HG02798 (cell line): ENCODE results near the gene NHERF1.

Experiments used
- ATAC-seq: cut with Tn5 transposase; IDR thresholded peaks from one replicate; pipeline ENCODE4 v1.9.1; 2021; ENCODE audit warnings: mild to moderate bottlenecking; ENCODE audit not compliant: unreplicated experiment, poor library complexity

NHERF1 gene

GRCh38 chr17:74803971-74804370, 55.5 kb downstream of the NHERF1 start:
- ATAC-seq, result no peak

DNA sequence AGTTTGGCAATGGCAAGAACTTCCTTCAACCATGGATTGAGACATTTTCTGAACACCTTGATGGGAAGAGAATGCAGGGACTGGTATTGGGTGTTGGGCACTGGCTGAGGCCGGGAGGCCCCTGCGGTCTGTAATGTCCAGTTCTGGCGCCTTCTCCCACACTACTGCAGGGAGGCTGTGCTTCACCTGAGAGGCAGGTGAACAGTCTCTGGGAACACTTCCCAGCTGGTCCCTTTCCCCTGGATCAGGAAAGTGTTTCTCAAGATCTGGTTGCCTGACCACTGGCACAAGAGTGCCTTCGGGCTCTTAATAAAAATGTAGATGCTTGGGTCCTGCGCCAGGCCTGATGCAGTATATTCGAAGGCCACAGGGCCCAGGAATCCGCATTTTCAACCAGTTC, 56.3 kb downstream of the NHERF1 start:
- ATAC-seq, result no peak

DNA sequence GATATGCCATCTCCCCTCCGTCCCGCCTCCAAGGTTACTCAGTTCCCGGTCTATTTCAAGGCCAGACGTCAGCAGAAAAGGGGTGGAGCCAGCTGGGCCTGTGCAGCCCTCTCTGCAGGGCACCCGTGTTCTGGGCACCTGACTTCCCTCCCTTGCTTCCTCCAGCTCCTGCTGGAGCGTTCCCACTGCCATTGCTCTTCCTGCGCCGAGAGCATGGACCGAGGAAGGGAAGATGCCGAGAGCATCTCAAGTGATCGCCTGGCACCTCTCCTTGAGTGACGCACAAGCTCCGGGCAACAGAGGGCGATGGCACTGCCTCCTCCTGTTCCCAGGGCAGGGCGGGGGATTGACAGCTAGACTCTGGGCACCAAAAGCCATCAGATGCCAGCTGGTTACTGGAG, 57.2 kb downstream of the NHERF1 start:
- ATAC-seq, result no peak

DNA sequence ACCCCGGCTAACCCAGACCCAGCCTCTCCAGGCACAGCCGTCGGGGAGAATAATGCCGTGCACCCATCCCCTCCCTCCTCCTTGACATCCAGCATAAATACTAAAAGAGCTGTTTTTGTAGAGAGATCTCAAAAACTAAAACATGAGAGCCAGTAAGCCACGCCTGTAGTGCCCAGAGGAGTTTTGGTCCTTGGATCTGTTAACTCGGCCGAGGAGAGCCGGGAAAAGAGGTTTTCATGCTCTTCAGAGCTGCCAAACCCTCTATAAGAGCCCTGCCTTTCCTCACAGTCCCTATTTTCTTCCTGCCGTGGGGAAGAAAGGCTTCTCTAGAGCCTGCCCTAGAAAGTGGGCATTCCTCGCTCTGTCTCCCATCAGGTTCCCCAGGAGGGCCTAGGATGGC, 57.9 kb downstream of the NHERF1 start:
- no peak for ATAC-seq

GRCh38 chr17:74807441-74807840, 59.0 kb downstream of the NHERF1 start:
- ATAC-seq, result no peak

GRCh38 chr17:74807925-74808324, 59.5 kb downstream of the NHERF1 start:
- no peak for ATAC-seq

GRCh38 chr17:74808714-74809430, 60.4 kb downstream of the NHERF1 start:
- no peak for ATAC-seq

DNA sequence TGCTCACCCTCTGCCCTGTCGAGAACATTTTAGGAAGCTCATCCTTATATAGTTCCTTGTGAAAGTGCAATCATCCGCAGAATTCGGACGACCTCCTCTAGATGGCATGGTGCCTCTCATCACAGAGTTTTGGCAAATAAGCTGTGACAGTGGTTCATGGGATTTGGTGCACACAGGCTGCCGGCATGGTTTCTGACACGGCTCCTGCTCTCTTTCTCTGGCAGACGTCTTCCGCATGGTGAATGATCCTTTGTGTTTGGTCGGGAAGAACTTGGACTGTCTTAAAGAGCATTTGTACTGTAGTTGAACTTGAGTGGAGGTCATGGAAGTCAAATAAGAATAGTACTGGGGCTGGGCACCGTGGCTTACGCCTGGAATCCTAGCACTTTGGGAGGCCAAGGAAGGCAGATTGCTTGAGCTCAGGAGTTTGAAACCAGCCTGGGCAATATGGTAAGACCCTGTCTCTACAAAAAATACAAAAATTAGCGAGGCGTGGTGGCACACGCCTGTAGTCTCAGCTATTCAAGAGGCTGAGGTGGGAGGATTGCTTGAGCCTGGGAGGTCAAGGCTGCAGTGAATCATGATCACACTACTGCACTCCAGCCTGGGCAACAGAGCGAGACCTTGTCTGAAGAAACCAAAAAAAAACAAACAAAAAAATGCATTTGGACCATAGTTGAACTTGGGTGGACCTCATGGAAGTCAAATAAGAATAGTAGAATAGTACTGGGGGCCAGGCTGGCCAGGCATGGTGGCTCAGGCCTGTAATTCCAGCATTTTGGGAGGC, 62.5 kb downstream of the NHERF1 start:
- ATAC-seq, result no peak

DNA sequence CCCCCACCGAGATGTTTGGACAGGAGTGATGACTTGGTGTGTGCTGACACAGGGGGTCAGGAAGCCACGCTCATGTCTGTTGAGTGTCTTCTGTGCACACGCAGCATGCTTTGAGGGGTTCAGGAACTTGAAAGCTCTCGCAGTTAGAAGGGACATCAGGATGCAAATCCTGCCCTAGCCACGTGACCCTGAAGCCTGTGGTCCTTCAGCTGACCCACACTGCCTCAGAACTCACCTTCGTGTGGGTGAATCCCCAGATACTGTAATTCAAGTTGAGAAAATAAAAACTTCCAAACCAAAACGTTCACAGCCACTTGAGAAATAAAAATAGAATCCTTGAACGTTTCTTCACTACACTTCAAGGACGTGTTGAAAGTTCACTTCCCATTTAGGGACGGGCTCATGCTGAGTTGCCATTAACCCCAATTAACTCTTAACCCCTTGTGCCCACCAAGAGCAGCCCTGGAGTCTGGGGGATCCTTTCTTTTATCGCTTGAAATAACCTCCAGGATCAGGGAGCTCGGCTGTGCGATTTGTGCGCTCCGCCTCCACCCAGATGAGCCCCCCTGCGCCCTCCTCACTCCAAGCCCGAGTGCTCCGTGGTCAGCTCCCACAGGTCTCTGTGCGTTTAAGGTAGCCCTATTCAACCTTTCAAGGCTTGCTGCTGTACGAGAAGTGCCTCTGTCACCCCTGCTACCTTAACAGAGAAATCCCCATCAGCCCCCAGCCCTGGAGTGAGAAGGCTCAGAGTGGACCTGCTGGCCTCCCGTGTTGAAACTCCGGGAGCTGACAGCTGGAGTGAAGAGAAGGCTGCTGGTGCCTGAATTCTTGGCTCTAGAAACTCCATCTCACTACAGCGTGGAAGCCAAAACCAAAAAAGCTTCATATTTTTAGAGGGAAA, 63.9 kb downstream of the NHERF1 start:
- ATAC-seq, result no peak

- ATAC-seq, result no peak
Measured at GRCh38 chr17:74814453-74814852, 66.0 kb downstream of the NHERF1 start.

GRCh38 chr17:74815067-74815466, 66.6 kb downstream of the NHERF1 start:
- no peak for ATAC-seq

GRCh38 chr17:74815550-74816370, 67.3 kb downstream of the NHERF1 start:
- no peak for ATAC-seq

- ATAC-seq, result no peak
Measured at GRCh38 chr17:74816905-74817620, 68.6 kb downstream of the NHERF1 start.

GRCh38 chr17:74818291-74818938, 70.0 kb downstream of the NHERF1 start:
- no peak for ATAC-seq
